Measurements from ENCODE around the gene ELOVL6. TPM values are rescaled to one million over a fixed set of nuclear protein-coding genes. Genes with fewer than 3 reads are reported as not detected.

ELOVL6 gene
- total RNA-seq, 2 experiments from 2014 or later = 1.6 to 2.9 TPM

DNA sequence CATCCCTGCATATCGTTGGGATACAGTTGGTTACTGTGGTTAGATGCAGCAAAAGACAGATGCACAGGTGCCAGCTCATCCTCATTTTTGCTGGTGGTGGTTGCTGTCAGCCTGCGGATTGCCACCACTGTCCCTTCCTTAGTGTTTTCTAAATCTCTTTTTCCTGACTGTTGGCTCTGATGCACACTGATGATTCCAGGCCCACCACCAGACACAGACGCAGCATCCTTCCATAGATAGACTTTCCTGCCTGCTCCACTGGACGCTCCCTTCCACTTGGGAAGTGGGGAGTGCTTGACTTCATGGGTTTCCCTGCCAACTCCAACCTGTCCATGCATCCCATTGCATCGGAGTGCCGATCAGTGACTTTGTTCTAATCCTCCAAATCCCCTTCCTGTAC is 184.2 kb downstream of the ELOVL6 start:
- no peak overlapping the region for H3K27ac ChIP-seq (ENCODE audit: low read depth in 1 of 2, low read length in 2 of 2)

DNA sequence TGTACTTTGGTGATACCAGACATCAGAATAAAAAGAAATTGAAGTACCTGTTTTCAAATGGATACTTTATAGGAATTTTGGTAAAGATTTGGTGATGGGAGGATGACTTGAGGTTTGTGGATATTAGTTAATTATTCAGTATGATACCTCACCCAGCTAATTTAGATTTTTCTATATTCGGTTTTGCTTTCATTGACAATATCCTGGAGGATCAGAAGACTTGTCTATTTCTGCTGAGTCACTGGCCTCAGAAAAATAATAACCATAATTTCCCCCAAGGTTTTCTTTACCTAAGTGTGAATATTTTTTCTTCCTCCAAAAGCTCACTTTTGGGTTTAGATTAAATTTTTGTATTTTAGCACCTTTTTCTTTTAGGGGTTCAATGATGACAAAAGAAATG is 185.5 kb downstream of the ELOVL6 start:
- Histone ChIP-seq H3K9me3 (ENCODE audit: control insufficient read depth in 1 of 2, insufficient read depth in 1 of 2, low read length in 2 of 2) (no peaks in the 10 kb centered on the region), H3K4me1 (ENCODE audit: insufficient read depth, low read length) (no peaks in the 10 kb centered on the region), H3K27ac (ENCODE audit: low read depth in 1 of 2, low read length in 2 of 2) (no peak overlapping the region), H3K27me3 (ENCODE audit: control insufficient read depth in 1 of 2, insufficient read depth in 2 of 2, low read length in 2 of 2) (peaks cover 0 to 6% of the 10 kb centered on the region in 2 experiments), H3K4me3 (ENCODE audit: low read length) (no peak overlapping the region), H3K36me3 (ENCODE audit: insufficient read depth, low read length) (no peaks in the 10 kb centered on the region)
- no peak overlapping the region for H3K4me3 Mint-ChIP-seq
- ChIA-PET POLR2A (no interaction called here), CTCF (no interaction called here)
- H3K36me3 Mint-ChIP-seq (ENCODE audit: low read depth) = no peaks in the 10 kb centered on the region
- H3K27me3 Mint-ChIP-seq = no peaks in the 10 kb centered on the region
- DNase-seq (no peak), ATAC-seq (ENCODE audit: poor library complexity) (no peak)
- no peaks in the 10 kb centered on the region for H3K4me1 Mint-ChIP-seq (ENCODE audit: low read depth)
- no peaks in the 10 kb centered on the region for H3K9me3 Mint-ChIP-seq
- H3K27ac Mint-ChIP-seq = no peak overlapping the region
- TF ChIP-seq, protein P1, sequence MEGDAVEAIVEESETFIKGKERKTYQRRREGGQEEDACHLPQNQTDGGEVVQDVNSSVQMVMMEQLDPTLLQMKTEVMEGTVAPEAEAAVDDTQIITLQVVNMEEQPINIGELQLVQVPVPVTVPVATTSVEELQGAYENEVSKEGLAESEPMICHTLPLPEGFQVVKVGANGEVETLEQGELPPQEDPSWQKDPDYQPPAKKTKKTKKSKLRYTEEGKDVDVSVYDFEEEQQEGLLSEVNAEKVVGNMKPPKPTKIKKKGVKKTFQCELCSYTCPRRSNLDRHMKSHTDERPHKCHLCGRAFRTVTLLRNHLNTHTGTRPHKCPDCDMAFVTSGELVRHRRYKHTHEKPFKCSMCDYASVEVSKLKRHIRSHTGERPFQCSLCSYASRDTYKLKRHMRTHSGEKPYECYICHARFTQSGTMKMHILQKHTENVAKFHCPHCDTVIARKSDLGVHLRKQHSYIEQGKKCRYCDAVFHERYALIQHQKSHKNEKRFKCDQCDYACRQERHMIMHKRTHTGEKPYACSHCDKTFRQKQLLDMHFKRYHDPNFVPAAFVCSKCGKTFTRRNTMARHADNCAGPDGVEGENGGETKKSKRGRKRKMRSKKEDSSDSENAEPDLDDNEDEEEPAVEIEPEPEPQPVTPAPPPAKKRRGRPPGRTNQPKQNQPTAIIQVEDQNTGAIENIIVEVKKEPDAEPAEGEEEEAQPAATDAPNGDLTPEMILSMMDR (IDR thresholded peaks at IDR 0.05) = no peak
- intact Hi-C loops (cut with DNase I, micrococcal nuclease) = no loop called here

More for the DNA sequence above, 184.2 kb downstream of the ELOVL6 start:
- Mint-ChIP-seq H3K4me3 (no peak overlapping the region), H3K27ac (no peak overlapping the region), H3K27me3 (no peaks in the 10 kb centered on the region), H3K9me3 (no peaks in the 10 kb centered on the region), H3K4me1 (ENCODE audit: low read depth) (no peaks in the 10 kb centered on the region), H3K36me3 (ENCODE audit: low read depth) (no peaks in the 10 kb centered on the region)
- ATAC-seq (ENCODE audit: poor library complexity) = no peak
- Histone ChIP-seq H3K4me3 (ENCODE audit: low read length) (no peak overlapping the region), H3K9me3 (ENCODE audit: control insufficient read depth in 1 of 2, insufficient read depth in 1 of 2, low read length in 2 of 2) (no peaks in the 10 kb centered on the region), H3K27me3 (ENCODE audit: control insufficient read depth in 1 of 2, insufficient read depth in 2 of 2, low read length in 2 of 2) (peaks cover 0 to 6% of the 10 kb centered on the region in 2 experiments), H3K36me3 (ENCODE audit: insufficient read depth, low read length) (no peaks in the 10 kb centered on the region), H3K4me1 (ENCODE audit: insufficient read depth, low read length) (no peaks in the 10 kb centered on the region)
- TF ChIP-seq, protein P1 (IDR thresholded peaks at IDR 0.05) = no peak
- CTCF ChIA-PET = interaction anchor here (0.7 kb wide), 1 partner anchor 36 kb away, joined by 3 read pairs; no protein-coding TSS in a partner anchor
- intact Hi-C loops (cut with DNase I, micrococcal nuclease) = no loop called here
- no peak for DNase-seq
- POLR2A ChIA-PET = no interaction called here

DNA sequence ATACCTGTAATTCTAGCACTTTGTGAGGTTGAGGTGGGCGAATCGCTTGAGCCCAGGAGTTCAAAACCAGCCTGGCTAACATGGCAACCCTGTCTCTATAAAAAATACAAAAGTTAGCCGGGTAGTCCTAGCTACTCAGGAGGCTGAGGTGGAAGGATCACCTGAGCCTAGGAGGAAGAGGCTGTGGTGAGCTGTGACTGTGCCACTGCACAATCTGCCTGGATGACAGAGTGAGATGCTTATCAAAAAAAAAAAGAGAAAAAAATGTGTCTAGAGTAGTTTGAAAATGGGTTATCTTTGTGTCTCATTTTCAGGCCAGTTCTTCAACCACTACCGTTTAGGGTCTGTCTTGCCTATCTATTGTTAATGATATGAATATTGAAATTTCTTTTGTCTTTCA is 187.6 kb downstream of the ELOVL6 start:
- CTCF ChIA-PET = interaction anchor here (0.7 kb wide), 1 partner anchor 18 kb away, joined by 3 read pairs; no protein-coding TSS in a partner anchor
- H3K4me3 ChIP-seq (ENCODE audit: low read length) = no peak overlapping the region
- Mint-ChIP-seq H3K9me3 (no peaks in the 10 kb centered on the region), H3K36me3 (ENCODE audit: low read depth) (no peaks in the 10 kb centered on the region), H3K4me1 (ENCODE audit: low read depth) (no peaks in the 10 kb centered on the region), H3K4me3 (no peak overlapping the region), H3K27me3 (no peaks in the 10 kb centered on the region), H3K27ac (no peak overlapping the region)
- POLR2A ChIA-PET = no interaction called here
- H3K27me3 ChIP-seq (ENCODE audit: control insufficient read depth in 1 of 2, insufficient read depth in 2 of 2, low read length in 2 of 2) = peaks cover 0 to 6% of the 10 kb centered on the region in 2 experiments
- no peak for DNase-seq
- no peaks in the 10 kb centered on the region for H3K4me1 ChIP-seq (ENCODE audit: insufficient read depth, low read length)
- H3K27ac ChIP-seq (ENCODE audit: low read depth in 1 of 2, low read length in 2 of 2) = no peak overlapping the region
- TF ChIP-seq, protein P1 (IDR thresholded peaks at IDR 0.05) = no peak
- ATAC-seq (ENCODE audit: poor library complexity) = no peak
- H3K9me3 ChIP-seq (ENCODE audit: control insufficient read depth in 1 of 2, insufficient read depth in 1 of 2, low read length in 2 of 2) = no peaks in the 10 kb centered on the region
- H3K36me3 ChIP-seq (ENCODE audit: insufficient read depth, low read length) = no peaks in the 10 kb centered on the region
- intact Hi-C loops (cut with DNase I, micrococcal nuclease) = no loop called here
